Measurements from ENCODE around the gene CREG1. TPM values are rescaled to one million over a fixed set of nuclear protein-coding genes. Genes with fewer than 3 reads are reported as not detected.
A peak's percentile ranks its signal among the peaks of the same experiment; 100 is the strongest.

The CREG1 gene
- total and polyA plus RNA-seq, 2 of the 8 experiments (the other 6 are each of a cell fraction or from before 2014, with no cell fraction given): 29.8 to 30.1 TPM

GRCh38 chr1:167510244-167510643, 43.3 kb downstream of the CREG1 start:
- WGBS, 2 experiments (ENCODE audit: extremely low coverage in 1 of 2, insufficient coverage in 1 of 2, insufficient read length in 1 of 2, insufficient replicate concordance in 2 of 2, low coverage in 1 of 2, low lambda C conversion rate in 2 of 2, missing lambda C conversion rate in 1 of 2): 79% methylated on average over 3 of the region's 3 CpGs; no CpG with 5 or more reads in 1 of the 2 experiments
- Histone ChIP-seq H2AK5ac (ENCODE audit: low read depth, low read length) (no peak overlapping the region; the same call in 1 of the 2 replicates), H3K4me3 (ENCODE audit: extremely low read depth in 1 of 4, insufficient read depth in 2 of 4, low read depth in 3 of 4, low read length in 4 of 4) (no peak overlapping the region), H2BK15ac (ENCODE audit: low read length) (0 out of 2 replicates have a peak overlapping the region, but pooled peaks have one; percentile 3), H4K8ac (ENCODE audit: extremely low read depth, insufficient read depth, low read length) (peak overlapping the region; percentile 11; the same call in 1 of the 2 replicates), H3K14ac (ENCODE audit: insufficient read length) (no peak overlapping the region), H3K23me2 (ENCODE audit: low read depth, low read length) (no peaks in the 10 kb centered on the region), H2BK20ac (ENCODE audit: low read length) (no peak overlapping the region), H4K91ac (replicated peaks; ENCODE audit: insufficient read length, low read length) (no peak overlapping the region), H2BK12ac (ENCODE audit: low read depth, low read length) (no peak overlapping the region; the same call in 1 of the 2 replicates), H3K27ac (ENCODE audit: low read depth, low read length) (no peak overlapping the region), H3K56ac (replicated peaks; ENCODE audit: insufficient read length, low read depth, low read length) (no peak overlapping the region), H3K9me3 (ENCODE audit: insufficient read depth in 2 of 2, low read depth in 1 of 2, low read length in 1 of 2) (no peaks in the 10 kb centered on the region), H3K4ac (replicated peaks; ENCODE audit: insufficient read length, low read depth, low read length) (peak overlapping the region; percentile 71), H2BK120ac (replicated peaks; ENCODE audit: low read depth, low read length) (no peak overlapping the region), H3K23ac (ENCODE audit: insufficient read length) (no peak overlapping the region), H4K5ac (ENCODE audit: insufficient read length, low read depth, low read length) (no peak overlapping the region), H3K79me1 (ENCODE audit: low read depth, low read length) (no peaks in the 10 kb centered on the region), H2AFZ (ENCODE audit: low read length) (no peak overlapping the region), H4K20me1 (replicated peaks in 1 of 2; ENCODE audit: control insufficient read depth in 1 of 2, insufficient read depth in 2 of 2, low read length in 2 of 2) (no peaks in the 10 kb centered on the region), H3K79me2 (ENCODE audit: control insufficient read depth in 1 of 2, insufficient read depth in 2 of 2, low read length in 2 of 2) (no peaks in the 10 kb centered on the region), H3K9ac (replicated peaks in 1 of 4; ENCODE audit: extremely low read depth in 1 of 4, low read depth in 3 of 4, low read length in 3 of 4) (no peak overlapping the region), H3K4me1 (replicated peaks in 1 of 4; ENCODE audit: control insufficient read depth in 3 of 4, insufficient read depth in 4 of 4, low read length in 3 of 4) (peaks cover 0 to 6% (median 1%) of the 10 kb centered on the region in 4 experiments; a peak in 2 of 7 replicates), H2BK5ac (ENCODE audit: low read depth, low read length) (0 out of 2 replicates have a peak overlapping the region, but pooled peaks have one; percentile 26), H3K27me3 (replicated peaks in 1 of 4; ENCODE audit: control insufficient read depth in 3 of 4, extremely low read depth in 1 of 4, insufficient read depth in 3 of 4, low read length in 3 of 4) (no peaks in the 10 kb centered on the region), H3K18ac (ENCODE audit: extremely low read depth, low read length) (no peak overlapping the region), H3K4me2 (ENCODE audit: insufficient read depth in 1 of 2, low read depth in 2 of 2, low read length in 2 of 2) (no peak overlapping the region), H3K36me3 (ENCODE audit: control insufficient read depth in 2 of 4, insufficient read depth in 4 of 4, low read length in 3 of 4) (no peaks in the 10 kb centered on the region)
- ChIA-PET POLR2A (ENCODE audit: partially characterized antibody) (no interaction called here), CTCF (ENCODE audit: partially characterized antibody) (interaction anchor here (0.5 to 1.6 kb wide), 5 partner anchors 23 to 1862 kb away, joined by 3 to 5 read pairs (median 3); no protein-coding TSS in a partner anchor)
- no peak for DNase-seq (ENCODE audit: low read depth in 1 of 2, low spot score in 2 of 2)
- no peak for FAIRE-seq
- no peak for TF ChIP-seq ASH2L (IDR thresholded peaks at IDR 0.05; ENCODE audit: low read length)
- TF ChIP-seq E2F6 (IDR thresholded peaks at IDR 0.05): no peak
- no peak for TF ChIP-seq HDAC2 (IDR thresholded peaks at IDR 0.05; ENCODE audit: borderline replicate concordance in 1 of 2, low read depth in 2 of 2, low read length in 2 of 2)
- no peak for TF ChIP-seq SAP30 (IDR thresholded peaks at IDR 0.05; ENCODE audit: insufficient read depth, insufficient replicate concordance, low read length)
- TF ChIP-seq SIRT6 (IDR thresholded peaks at IDR 0.05; ENCODE audit: low read length): no peak
- no peak for TF ChIP-seq KDM1A (IDR thresholded peaks at IDR 0.05; ENCODE audit: borderline replicate concordance, low read length)
- TF ChIP-seq RNF2 (IDR thresholded peaks at IDR 0.05; ENCODE audit: borderline replicate concordance, low read depth, low read length, missing control alignments, poor library complexity, severe bottlenecking): no peak
- TF ChIP-seq RBBP5 (IDR thresholded peaks at IDR 0.05; ENCODE audit: borderline replicate concordance, low read depth, low read length): no peak
- no peak for TF ChIP-seq RFX5 (IDR thresholded peaks at IDR 0.05; ENCODE audit: borderline replicate concordance, low read depth, low read length)
- no peak for TF ChIP-seq SP2 (IDR thresholded peaks at IDR 0.05; ENCODE audit: low read length)
- TF ChIP-seq SRF (IDR thresholded peaks at IDR 0.05; ENCODE audit: low read depth, low read length): no peak
- no peak for TF ChIP-seq YY1 (IDR thresholded peaks at IDR 0.05; ENCODE audit: low read depth, low read length)
- no peak for TF ChIP-seq NRF1 (IDR thresholded peaks at IDR 0.05; ENCODE audit: low read depth, low read length)

Data from H1 (cell line).